OCI-LY7 (cell line): ENCODE results near the gene OPN1SW. TPM values are rescaled to one million over a fixed set of nuclear protein-coding genes. Genes with fewer than 3 reads are reported as not detected.

Experiments
- BruUV-seq: library from RNA; stranded (reverse); fragments of 400-500 nt; replicated peaks from 2 replicates; lab custom pipeline; 2021; lab: Mats Ljungman, UMichigan
- CTCF ChIA-PET: fragments of 300-600 bp; sonication (Branson Sonifier 250); formaldehyde crosslinking; loops from one replicate; lab custom pipeline; 2022; ENCODE audit warnings: antibody characterized with exemption; ENCODE audit not compliant: unreplicated experiment; lab: Charles Lee
- POLR2A ChIA-PET: fragments of 300-600 bp; sonication (Branson Sonifier 250); formaldehyde crosslinking; loops from one replicate; lab custom pipeline; 2022; ENCODE audit warnings: antibody characterized with exemption; lab: Charles Lee
- DNase-seq: peaks from one replicate; pipeline ENCODE4 v3.0.0-alpha.2; 2015; ENCODE audit warnings: low spot score
- H2AFZ ChIP-seq: fragments of 200-600 bp; sonication (generic), shearing (Covaris generic); 2 replicates; pipeline ENCODE4 v1.6.1; 2014; ENCODE audit warnings: mild to moderate bottlenecking, antibody characterized with exemption, low read length, moderate library complexity
- H3K27ac ChIP-seq: fragments of 200-600 bp; sonication (generic); 2 replicates; pipeline ENCODE4 v1.5.1; 2014; ENCODE audit warnings: mixed run types, low read depth, mild to moderate bottlenecking, moderate library complexity, low read length, inconsistent platforms; ENCODE audit not compliant: poor library complexity, severe bottlenecking
- H3K36me3 ChIP-seq: fragments of 200-600 bp; sonication (generic); 2 replicates; pipeline ENCODE4 v1.6.1; 2014; ENCODE audit warnings: mild to moderate bottlenecking, antibody characterized with exemption, low read length, moderate library complexity, mixed read lengths; ENCODE audit not compliant: insufficient read depth
- H3K4me1 ChIP-seq: fragments of 200-600 bp; sonication (generic); 2 replicates; pipeline ENCODE4 v1.5.1; 2014; ENCODE audit warnings: mild to moderate bottlenecking, low read length; ENCODE audit not compliant: insufficient read depth, poor library complexity, severe bottlenecking
- H3K4me2 ChIP-seq: fragments of 200-600 bp; sonication (generic); 2 replicates; pipeline ENCODE4 v1.6.1; 2014; ENCODE audit warnings: mild to moderate bottlenecking, low read length
- H3K4me3 ChIP-seq: fragments of 200-600 bp; sonication (generic); 2 replicates; pipeline ENCODE4 v1.5.1; 2014; ENCODE audit warnings: mild to moderate bottlenecking, low read depth, low read length; ENCODE audit not compliant: poor library complexity, severe bottlenecking
- H3K79me2 ChIP-seq: fragments of 200-600 bp; sonication (generic); 2 replicates; pipeline ENCODE4 v1.6.1; 2016; ENCODE audit warnings: low read depth, mild to moderate bottlenecking, low read length, moderate library complexity, mixed read lengths; ENCODE audit not compliant: insufficient read depth
- H3K9me2 ChIP-seq: fragments of 200-600 bp; sonication (generic); 2 replicates; pipeline ENCODE4 v1.6.1; 2016; ENCODE audit warnings: mild to moderate bottlenecking, low read length, mixed read lengths; ENCODE audit not compliant: insufficient read depth
- H3K9me3 ChIP-seq: fragments of 200-600 bp; sonication (generic); 2 replicates; pipeline ENCODE4 v1.6.1; 2014; ENCODE audit warnings: mild to moderate bottlenecking, mixed run types, low read length, mixed read lengths
- H4K20me1 ChIP-seq: fragments of 200-600 bp; sonication (generic); 2 replicates; pipeline ENCODE4 v1.6.1; 2014; ENCODE audit warnings: mild to moderate bottlenecking, antibody characterized with exemption, low read length, moderate library complexity, mixed read lengths; ENCODE audit not compliant: insufficient read depth
- EZH2phosphoT487 ChIP-seq: fragments of 200-600 bp; sonication (generic); IDR thresholded peaks from 2 replicates; pipeline ENCODE4 v1.6.1; 2018; ENCODE audit warnings: low read depth, borderline replicate concordance, mild to moderate bottlenecking, mixed run types, antibody characterized with exemption, low read length, moderate library complexity, mixed read lengths
- intact Hi-C: fragments of 100-400 bp; cut with micrococcal nuclease; formaldehyde crosslinking; loops from one replicate; pipeline ENCODE4 v1.10.0; 2022; ENCODE audit not compliant: unreplicated experiment
- total RNA-seq, 2 experiments: library from RNA; depleted of rRNA in 1 of 2; stranded (reverse); fragments of >200 nt in 1 of 2; shearing (Covaris generic) in 1 of 2; gene quantifications; 2 replicates each; pipeline ENCODE4 v1.2.3, GENCODE V29; 2014 to 2022
- TF ChIP-seq, protein P1 (sequence below): fragments of 200-600 bp; sonication (generic); conservative IDR thresholded peaks from 2 replicates; pipeline ENCODE4 v1.5.1; 2014; ENCODE audit warnings: mild to moderate bottlenecking, antibody characterized with exemption, low read length, moderate library complexity, mixed read lengths

OPN1SW gene
- total RNA-seq, 2 experiments from 2014 or later, result not detected

DNA sequence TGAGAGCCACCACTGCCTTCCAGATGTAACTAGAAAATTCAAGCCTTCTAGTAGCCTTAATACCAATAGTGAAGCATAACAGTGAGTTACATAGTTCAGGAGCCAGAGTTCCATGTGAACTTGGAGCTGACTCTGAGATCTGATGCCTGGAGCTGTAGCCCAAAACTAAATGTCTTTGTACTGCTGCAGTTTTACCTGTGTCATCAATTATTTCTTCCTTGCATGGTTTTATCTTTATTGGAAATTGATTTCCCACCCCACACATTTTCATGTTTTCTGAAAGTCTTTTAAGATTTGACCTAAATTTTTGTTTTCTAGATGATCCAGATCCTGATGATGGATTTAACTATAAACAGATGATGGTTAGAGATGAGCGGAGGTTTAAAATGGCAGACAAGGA is 17.0 kb downstream of the OPN1SW start:
- Histone ChIP-seq H4K20me1 (no peaks in the 10 kb centered on the region), H3K9me2 (no peaks in the 10 kb centered on the region), H3K4me1 (no peaks in the 10 kb centered on the region), H3K4me3 (no peak overlapping the region), H3K79me2 (0 out of 2 replicates have a peak, but pooled peaks cover 3% of the 10 kb centered on the region), H3K27ac (no peak overlapping the region), H3K9me3 (no peaks in the 10 kb centered on the region), H3K4me2 (no peak overlapping the region), H3K36me3 (peaks cover 95% of the 10 kb centered on the region), H2AFZ (no peak overlapping the region)
- TF ChIP-seq, protein P1, sequence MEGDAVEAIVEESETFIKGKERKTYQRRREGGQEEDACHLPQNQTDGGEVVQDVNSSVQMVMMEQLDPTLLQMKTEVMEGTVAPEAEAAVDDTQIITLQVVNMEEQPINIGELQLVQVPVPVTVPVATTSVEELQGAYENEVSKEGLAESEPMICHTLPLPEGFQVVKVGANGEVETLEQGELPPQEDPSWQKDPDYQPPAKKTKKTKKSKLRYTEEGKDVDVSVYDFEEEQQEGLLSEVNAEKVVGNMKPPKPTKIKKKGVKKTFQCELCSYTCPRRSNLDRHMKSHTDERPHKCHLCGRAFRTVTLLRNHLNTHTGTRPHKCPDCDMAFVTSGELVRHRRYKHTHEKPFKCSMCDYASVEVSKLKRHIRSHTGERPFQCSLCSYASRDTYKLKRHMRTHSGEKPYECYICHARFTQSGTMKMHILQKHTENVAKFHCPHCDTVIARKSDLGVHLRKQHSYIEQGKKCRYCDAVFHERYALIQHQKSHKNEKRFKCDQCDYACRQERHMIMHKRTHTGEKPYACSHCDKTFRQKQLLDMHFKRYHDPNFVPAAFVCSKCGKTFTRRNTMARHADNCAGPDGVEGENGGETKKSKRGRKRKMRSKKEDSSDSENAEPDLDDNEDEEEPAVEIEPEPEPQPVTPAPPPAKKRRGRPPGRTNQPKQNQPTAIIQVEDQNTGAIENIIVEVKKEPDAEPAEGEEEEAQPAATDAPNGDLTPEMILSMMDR, result no peak
- no peak for TF ChIP-seq EZH2phosphoT487
- ChIA-PET CTCF (no interaction called here), POLR2A (interaction anchor here (0.6 to 1.3 kb wide), 2 partner anchors 18 to 520 kb away, joined by 3 to 6 read pairs; no protein-coding TSS in a partner anchor)
- intact Hi-C loops, result no loop called here
- no peak for DNase-seq
- BruUV-seq, result no TSS peak

- H3K9me2 ChIP-seq, result no peaks in the 10 kb centered on the region
- CTCF ChIA-PET, result interaction anchor here (0.6 kb wide), 1 partner anchor 18 kb away, joined by 3 read pairs; no protein-coding TSS in a partner anchor
- H3K36me3 ChIP-seq, result peaks cover 97% of the 10 kb centered on the region
- H3K4me2 ChIP-seq, result no peak overlapping the region
- no peak overlapping the region for H3K27ac ChIP-seq
- intact Hi-C loops, result no loop called here
- H2AFZ ChIP-seq, result no peak overlapping the region
- no peak for DNase-seq
- no peak overlapping the region for H3K4me3 ChIP-seq
- no peaks in the 10 kb centered on the region for H3K9me3 ChIP-seq
- H3K79me2 ChIP-seq, result 0 out of 2 replicates have a peak, but pooled peaks cover 3% of the 10 kb centered on the region
- no TSS peak for BruUV-seq
- TF ChIP-seq EZH2phosphoT487, result no peak
- TF ChIP-seq, protein P1, result no peak
- no peaks in the 10 kb centered on the region; the same call in 1 of the 2 replicates for H4K20me1 ChIP-seq
- POLR2A ChIA-PET, result interaction anchor here (0.5 to 1.5 kb wide), 5 partner anchors 9 to 791 kb away, joined by 3 to 10 read pairs (median 3); partner anchors contain the start of gene CALU
- H3K4me1 ChIP-seq, result no peaks in the 10 kb centered on the region
These were observed 18.4 kb downstream of the OPN1SW start for GRCh38 chr7:128757203-128757602.

DNA sequence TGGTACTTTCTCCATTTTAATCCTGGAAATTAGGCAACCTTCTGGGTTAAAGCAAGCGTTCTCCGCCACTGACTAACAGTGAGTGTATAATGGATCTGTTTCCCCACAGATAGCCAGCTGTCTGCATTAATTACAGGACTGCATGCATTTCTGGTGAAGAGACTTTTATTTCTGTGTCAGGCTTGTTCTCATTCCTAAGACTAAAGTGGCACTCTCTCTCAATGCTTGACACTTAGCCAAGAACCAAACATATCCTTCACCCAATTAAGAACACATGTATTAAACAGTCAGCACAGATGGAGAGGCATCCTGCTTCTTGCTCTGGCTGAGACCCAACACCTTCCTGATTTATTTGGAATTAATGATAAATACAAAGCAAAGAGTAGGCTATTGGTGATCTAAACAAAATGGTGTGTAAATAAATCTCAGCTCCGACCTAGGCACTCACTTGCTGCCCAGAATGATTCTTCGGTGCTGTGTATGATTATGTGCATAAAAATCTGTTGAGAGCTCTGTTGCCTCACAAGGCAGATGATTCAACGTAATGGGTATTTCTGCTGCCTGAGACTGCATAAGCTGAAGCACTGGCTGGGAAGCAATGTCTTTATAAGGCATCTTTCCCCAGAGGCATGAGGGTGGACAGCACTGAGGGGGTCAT is 19.6 kb downstream of the OPN1SW start:
- intact Hi-C loops, result no loop called here
- no peaks in the 10 kb centered on the region for H3K9me2 ChIP-seq
- H3K9me3 ChIP-seq, result no peaks in the 10 kb centered on the region
- ChIA-PET CTCF (no interaction called here), POLR2A (interaction anchor here (1.0 to 3.4 kb wide), 5 partner anchors 8 to 17 kb away, joined by 3 to 17 read pairs (median 4); partner anchors contain the start of gene CALU)
- peaks cover 97% of the 10 kb centered on the region for H3K36me3 ChIP-seq
- TF ChIP-seq EZH2phosphoT487, result no peak
- TF ChIP-seq, protein P1, result no peak
- H3K79me2 ChIP-seq, result 0 out of 2 replicates have a peak, but pooled peaks cover 3% of the 10 kb centered on the region
- H3K27ac ChIP-seq, result no peak overlapping the region
- no peak overlapping the region for H3K4me2 ChIP-seq
- no peak for DNase-seq
- no peak overlapping the region for H2AFZ ChIP-seq
- H3K4me3 ChIP-seq, result no peak overlapping the region
- H4K20me1 ChIP-seq, result no peaks in the 10 kb centered on the region; the same call in 1 of the 2 replicates
- H3K4me1 ChIP-seq, result no peaks in the 10 kb centered on the region
- BruUV-seq, result no TSS peak
